NT2/D1 (cell line): Measurements from ENCODE around the gene PAXX.

Source experiments
- SUZ12 ChIP-seq: IDR thresholded peaks from 2 replicates; pipeline ENCODE4 v1.6.1; 2011; ENCODE audit not compliant: insufficient read length, insufficient read depth; ENCODE audit errors: extremely low read depth
- YY1 ChIP-seq: IDR thresholded peaks from 2 replicates; pipeline ENCODE4 v1.6.1; 2011; ENCODE audit not compliant: insufficient read length, insufficient read depth
- ZNF274 ChIP-seq: IDR thresholded peaks from 2 replicates; pipeline ENCODE4 v1.6.1; 2011; ENCODE audit warnings: mild to moderate bottlenecking, low read depth, low read length

- TF ChIP-seq YY1 (no peak), ZNF274 (no peak), SUZ12 (no peak)
These were observed 15.0 kb upstream of the PAXX start, which contains the start of gene PTGDS for GRCh38 chr9:136977223-136977622.
